Heart left ventricle (tissue), 13 donors: ENCODE results near the gene KIF12.

Source experiments
- CTCF ChIP-seq, 12 donors: fragments of 200-600 bp; sonication (generic) in 4 of 12; IDR thresholded peaks; one replicate each; pipeline versions ENCODE4 v1.5.0 to v1.8.0; 2018 to 2022; ENCODE audit warnings: antibody characterized with exemption in 12 of 12, mild to moderate bottlenecking in 5 of 12
- POLR2A ChIP-seq, 2 donors: fragments of 450-650 bp; IDR thresholded peaks; one replicate each; pipeline ENCODE4 v1.6.1; 2017; ENCODE audit warnings: antibody characterized with exemption in 2 of 2, mild to moderate bottlenecking in 2 of 2, moderate library complexity in 2 of 2
- donor health status: ischemic (EF 13 %, LVEDD 7.1; RV severe dilation, severe dysfunction).
- donor health status: DM: no; HTN: yes; CAD: no.
- donor health status: DM: no; HTN: no; CAD: no.
- donor health status: ischemic (EF 25% LVEDD 6.9; RV normal size, moderate dysfunction).
- donor health status: ischemic (EF 25% LVEDD 5.7; RV mildly dilated, moderate dysfunction).
- donor health status: ischemic (EF 35%, LVEDD 5.7; RV mildly dilated, moderate dysfunction).
- donor health status: nonischemic (EF 11% LVEDD 7.7; RV severe dilation, severe dysfunction).
- donor health status: DM: yes; HTN: yes; CAD: no.
- donor health status: PGD.
- donor health status: ischemic (EF 29% LVEDD 5.4; RV normal size, mild dysfunction).
- donor health status: nonischemic (EF 23%, LVEDD 6.1; RV moderate dilation, normal function).

- TF ChIP-seq POLR2A (IDR thresholded peaks at IDR 0.05) (no peak), CTCF (IDR thresholded peaks at IDR 0.05) (no peak)
Observed at GRCh38 chr9:114116126-114116747, 17.1 kb upstream of the KIF12 start.
